Gastrocnemius medialis (tissue), 4 donors: ENCODE measurements around the gene FAM216B. TPM values are rescaled to one million over a fixed set of nuclear protein-coding genes. Genes with fewer than 3 reads are reported as not detected.
"Not testable (repeated sequence)": the region's sequence is repeated elsewhere in the genome, so short reads cannot be mapped to it uniquely, and the experiment has no call there.

Source experiments
- ATAC-seq, 2 donors: fragments of 150-250 bp; one replicate each; pipeline ENCODE4 v1.9.1; 2016
- DNase-seq, 2 donors: peaks; one replicate each; pipeline ENCODE4 v3.0.0-alpha.2; 2019
- H3K27ac ChIP-seq, 4 donors: fragments of 200-600 bp; sonication (generic); 1 replicate in 1 of 4; 2 replicates in 3 of 4; pipeline ENCODE4 v1.5.1; 2016 to 2018; ENCODE audit warnings: mild to moderate bottlenecking in 2 of 4, moderate library complexity in 1 of 4
- H3K27me3 ChIP-seq, 3 donors: fragments of 200-600 bp; sonication (generic) in 2 of 3; 1 replicate in 1 of 3; 2 replicates in 2 of 3; pipeline versions ENCODE4 v1.5.1 to v1.6.0; 2016 to 2019; ENCODE audit warnings: mild to moderate bottlenecking in 1 of 3, moderate library complexity in 1 of 3
- H3K36me3 ChIP-seq, 2 donors: fragments of 200-600 bp; sonication (generic) in 1 of 2; one replicate each; pipeline ENCODE4 v1.5.1; 2017 to 2018
- H3K4me1 ChIP-seq, 2 donors: fragments of 200-600 bp; sonication (generic) in 1 of 2; one replicate each; pipeline ENCODE4 v1.5.1; 2016 to 2017; ENCODE audit warnings: mild to moderate bottlenecking in 2 of 2
- H3K4me3 ChIP-seq, 4 donors: fragments of 200-600 bp; sonication (generic) in 3 of 4; 1 replicate in 1 of 4; 2 replicates in 3 of 4; pipeline ENCODE4 v1.5.1; 2016 to 2019; ENCODE audit warnings: mild to moderate bottlenecking in 2 of 4
- H3K9me3 ChIP-seq, 3 donors: fragments of 200-600 bp; sonication (generic) in 2 of 3; 1 replicate in 1 of 3; 2 replicates in 2 of 3; pipeline ENCODE4 v1.5.1; 2016 to 2019
- CTCF ChIP-seq, 5 experiments: fragments of 450-650 bp in 3 of 5; fragments of 200-600 bp in 2 of 5; sonication (generic) in 2 of 5; IDR thresholded peaks in 4 of 5; conservative IDR thresholded peaks in 1 of 5; 1 replicate in 4 of 5; 2 replicates in 1 of 5; pipeline ENCODE4 v1.5.1; 2016 to 2019; ENCODE audit warnings: antibody characterized with exemption in 5 of 5, mild to moderate bottlenecking in 3 of 5, moderate library complexity in 3 of 5
- POLR2A ChIP-seq, 2 donors: fragments of 450-650 bp; IDR thresholded peaks; one replicate each; pipeline ENCODE4 v1.6.1; 2017; ENCODE audit warnings: antibody characterized with exemption in 2 of 2, mild to moderate bottlenecking in 2 of 2, moderate library complexity in 2 of 2
- in situ Hi-C, 4 donors: fragments of 200-750 bp; cut with MboI; loops; one replicate each; pipeline versions ENCODE4 v1.15.0 to v1.8.0; 2017; ENCODE audit warnings: low sequenced_read_pairs in 4 of 4
- intact Hi-C: fragments of 100-400 bp; cut with DNase I; formaldehyde crosslinking; loops from one replicate; pipeline ENCODE4 v1.15.1; 2023; ENCODE audit warnings: low total_unique reads
- total RNA-seq, 4 donors: library from RNA; depleted of rRNA; stranded (reverse); fragments of >200 nt; gene quantifications; one replicate each; pipeline versions ENCODE4 v1.1.0 to v1.2.3, GENCODE V29; 2016

The FAM216B gene
- total RNA-seq, 4 donors from 2014 or later = not detected

- Histone ChIP-seq H3K9me3 (no peaks in the 10 kb centered on the region), H3K4me3 (no peak overlapping the region), H3K36me3 (no peaks in the 10 kb centered on the region), H3K27ac (no peak overlapping the region), H3K4me1 (no peaks in the 10 kb centered on the region), H3K27me3 (no peaks in the 10 kb centered on the region)
- ATAC-seq (no peak), DNase-seq (no peak)
- TF ChIP-seq CTCF (IDR thresholded peaks at IDR 0.05 in 4 of 5, conservative IDR thresholded peaks at IDR 0.05 in 1 of 5) (no peak), POLR2A (IDR thresholded peaks at IDR 0.05) (no peak)
- in situ Hi-C loops (no loop called here), intact Hi-C loops (no loop called here)
Observed at GRCh38 chr13:42766016-42766415, 15.4 kb upstream of the FAM216B start.

GRCh38 chr13:42769650-42770049 lies 11.7 kb upstream of the FAM216B start:
- no peak overlapping the region for H3K4me3 ChIP-seq
- no peak overlapping the region for H3K27ac ChIP-seq
- ATAC-seq (no peak), DNase-seq (no peak)
- no peaks in the 10 kb centered on the region for H3K9me3 ChIP-seq
- no peaks in the 10 kb centered on the region for H3K4me1 ChIP-seq
- no peaks in the 10 kb centered on the region for H3K27me3 ChIP-seq
- no peaks in the 10 kb centered on the region for H3K36me3 ChIP-seq
- in situ Hi-C loops = no loop called here
- TF ChIP-seq POLR2A (IDR thresholded peaks at IDR 0.05) (no peak), CTCF (IDR thresholded peaks at IDR 0.05 in 4 of 5, conservative IDR thresholded peaks at IDR 0.05 in 1 of 5) (no peak)
- intact Hi-C loops = no loop called here

- H3K27me3 ChIP-seq, H3K27ac ChIP-seq, intact Hi-C loops, in situ Hi-C loops, H3K4me1 ChIP-seq, H3K4me3 ChIP-seq, H3K36me3 ChIP-seq, H3K9me3 ChIP-seq, ATAC-seq, DNase-seq: not testable (repeated sequence)
Observed at GRCh38 chr13:42776558-42776957, 4.8 kb upstream of the FAM216B start.

- no peak for DNase-seq
- Histone ChIP-seq H3K36me3 (no peaks in the 10 kb centered on the region), H3K27ac (no peak overlapping the region), H3K4me3 (no peak overlapping the region), H3K4me1 (no peaks in the 10 kb centered on the region), H3K9me3 (no peaks in the 10 kb centered on the region), H3K27me3 (no peaks in the 10 kb centered on the region)
- TF ChIP-seq CTCF (IDR thresholded peaks at IDR 0.05 in 4 of 5, conservative IDR thresholded peaks at IDR 0.05 in 1 of 5) (no peak), POLR2A (IDR thresholded peaks at IDR 0.05) (no peak)
- in situ Hi-C loops (no loop called here), intact Hi-C loops (no loop called here)
- ATAC-seq = no peak
Observed at GRCh38 chr13:42777467-42777866, 3.9 kb upstream of the FAM216B start.

- intact Hi-C loops = no loop called here
- no peaks in the 10 kb centered on the region for H3K27me3 ChIP-seq
- TF ChIP-seq POLR2A (IDR thresholded peaks at IDR 0.05) (no peak), CTCF (IDR thresholded peaks at IDR 0.05 in 4 of 5, conservative IDR thresholded peaks at IDR 0.05 in 1 of 5) (no peak)
- no peaks in the 10 kb centered on the region for H3K36me3 ChIP-seq
- ATAC-seq (no peak), DNase-seq (no peak)
- in situ Hi-C loops = no loop called here
- no peaks in the 10 kb centered on the region for H3K9me3 ChIP-seq
- H3K27ac ChIP-seq = no peak overlapping the region
- H3K4me3 ChIP-seq = no peak overlapping the region
- H3K4me1 ChIP-seq = no peaks in the 10 kb centered on the region
Observed at GRCh38 chr13:42780044-42780443, 1.3 kb upstream of the FAM216B start.
